Measurements from ENCODE around the gene SNX18. TPM values are rescaled to one million over a fixed set of nuclear protein-coding genes. Genes with fewer than 3 reads are reported as not detected.

The SNX18 gene
- total RNA-seq, 1 donor from 2014 or later = 17.9 TPM

DNA sequence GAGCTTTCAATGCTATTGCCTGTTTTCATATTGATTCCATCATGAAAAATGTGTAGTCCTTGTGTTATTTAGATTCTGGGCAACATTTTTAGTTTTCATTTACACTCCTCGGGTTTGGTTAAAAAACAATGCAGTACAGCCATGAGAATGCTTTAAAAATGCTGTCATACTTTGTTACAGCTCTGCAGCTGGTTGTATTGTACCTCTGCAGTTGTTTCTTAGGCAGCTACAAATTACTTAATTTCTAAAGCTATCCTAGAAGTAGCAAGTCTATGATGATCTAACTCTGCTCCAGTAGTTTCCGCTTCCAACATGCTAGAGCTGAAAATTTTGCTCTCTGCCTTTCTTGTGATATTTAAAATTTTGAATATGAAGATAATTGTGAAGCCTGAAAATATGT, 20.2 kb downstream of the SNX18 start:
- Histone ChIP-seq H3K27me3 (no peaks in the 10 kb centered on the region), H3K9me3 (ENCODE audit: low read depth) (no peaks in the 10 kb centered on the region), H2AFZ (replicated peaks) (no peak overlapping the region), H3F3A (ENCODE audit: low read depth) (peaks cover 8% of the 10 kb centered on the region), H3K79me2 (ENCODE audit: low read depth) (peaks cover 43% of the 10 kb centered on the region), H4K20me1 (ENCODE audit: low read depth) (peaks cover 16% of the 10 kb centered on the region), H3K4me2 (no peak overlapping the region), H3K4me1 (peaks cover 15% of the 10 kb centered on the region), H3K9ac (no peak overlapping the region), H3K4me3 (no peak overlapping the region), H3K36me3 (no peaks in the 10 kb centered on the region), H3K27ac (no peak overlapping the region)
- Mint-ChIP-seq H3K4me3 (no peak overlapping the region), H3K36me3 (no peaks in the 10 kb centered on the region), H3K27ac (no peak overlapping the region), H3K9me3 (no peaks in the 10 kb centered on the region), H3K4me1 (peaks cover 22% of the 10 kb centered on the region), H3K27me3 (ENCODE audit: insufficient read depth, low read depth) (no peaks in the 10 kb centered on the region)
- no peak for DNase-seq (ENCODE audit: low spot score)
- TF ChIP-seq CTCF (IDR thresholded peaks at IDR 0.05) (no peak), EZH2 (IDR thresholded peaks at IDR 0.05) (no peak), EZH2phosphoT487 (IDR thresholded peaks at IDR 0.05) (no peak)

DNA sequence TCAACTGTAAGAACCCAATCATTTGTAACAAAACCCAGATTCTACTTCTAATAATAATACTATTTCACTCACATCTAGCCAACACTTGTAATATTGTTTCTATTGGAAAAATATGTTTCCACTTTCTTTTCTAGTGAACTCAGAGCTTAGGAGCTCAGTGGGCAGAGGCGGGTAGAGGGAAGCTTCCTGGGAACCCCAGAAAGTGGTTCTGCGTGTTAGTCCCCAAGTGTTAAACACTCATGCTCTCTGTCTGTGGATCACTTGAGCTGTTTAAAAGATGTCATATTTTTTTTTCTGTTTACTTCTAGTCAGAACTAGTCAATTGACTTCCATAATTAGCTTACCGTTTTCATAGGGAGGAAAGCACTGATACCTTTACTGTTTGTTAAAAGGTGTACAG, 20.6 kb downstream of the SNX18 start:
- Mint-ChIP-seq H3K27me3 (ENCODE audit: insufficient read depth, low read depth) (no peaks in the 10 kb centered on the region), H3K4me1 (peaks cover 22% of the 10 kb centered on the region), H3K4me3 (no peak overlapping the region), H3K27ac (no peak overlapping the region), H3K9me3 (no peaks in the 10 kb centered on the region), H3K36me3 (peaks cover 3% of the 10 kb centered on the region)
- TF ChIP-seq EZH2 (IDR thresholded peaks at IDR 0.05) (no peak), CTCF (IDR thresholded peaks at IDR 0.05) (no peak), EZH2phosphoT487 (IDR thresholded peaks at IDR 0.05) (no peak)
- Histone ChIP-seq H3K4me2 (no peak overlapping the region), H3K27ac (no peak overlapping the region), H3K79me2 (ENCODE audit: low read depth) (peaks cover 38% of the 10 kb centered on the region), H2AFZ (replicated peaks) (no peak overlapping the region), H4K20me1 (ENCODE audit: low read depth) (peaks cover 19% of the 10 kb centered on the region), H3K4me1 (peaks cover 14% of the 10 kb centered on the region), H3K9ac (no peak overlapping the region), H3F3A (ENCODE audit: low read depth) (peaks cover 8% of the 10 kb centered on the region), H3K9me3 (ENCODE audit: low read depth) (no peaks in the 10 kb centered on the region), H3K27me3 (no peaks in the 10 kb centered on the region), H3K36me3 (no peaks in the 10 kb centered on the region), H3K4me3 (no peak overlapping the region)
- no peak for DNase-seq (ENCODE audit: low spot score)

DNA sequence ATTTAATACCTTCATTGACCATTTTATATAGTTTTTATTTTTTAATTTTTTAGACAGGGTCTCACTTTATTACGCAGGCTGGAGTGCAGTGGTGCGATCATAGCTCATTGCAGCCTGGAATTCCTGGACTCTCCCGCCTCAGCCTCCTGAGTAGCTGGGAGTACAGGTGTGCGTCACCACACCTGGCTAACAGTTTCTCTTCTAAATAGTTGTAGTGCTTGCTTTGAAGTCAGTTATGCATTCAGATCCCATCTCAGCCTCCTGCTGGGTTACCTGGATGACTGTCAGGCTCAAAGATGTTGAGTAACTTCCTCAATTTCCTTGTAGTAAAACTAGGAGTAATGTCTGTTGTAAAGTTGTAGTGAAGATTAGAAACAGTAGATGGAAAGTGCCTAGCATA, 21.4 kb downstream of the SNX18 start:
- Mint-ChIP-seq H3K4me3 (no peak overlapping the region), H3K4me1 (peaks cover 16% of the 10 kb centered on the region), H3K9me3 (no peaks in the 10 kb centered on the region), H3K36me3 (peaks cover 5% of the 10 kb centered on the region), H3K27ac (no peak overlapping the region), H3K27me3 (ENCODE audit: insufficient read depth, low read depth) (no peaks in the 10 kb centered on the region)
- Histone ChIP-seq H3K4me2 (no peak overlapping the region), H3K4me3 (no peak overlapping the region), H3F3A (ENCODE audit: low read depth) (peaks cover 1% of the 10 kb centered on the region), H3K36me3 (no peaks in the 10 kb centered on the region), H3K27ac (no peak overlapping the region), H3K9ac (no peak overlapping the region), H4K20me1 (ENCODE audit: low read depth) (peaks cover 15% of the 10 kb centered on the region), H3K4me1 (peaks cover 6% of the 10 kb centered on the region), H2AFZ (replicated peaks) (no peak overlapping the region), H3K27me3 (no peaks in the 10 kb centered on the region), H3K9me3 (ENCODE audit: low read depth) (no peaks in the 10 kb centered on the region), H3K79me2 (ENCODE audit: low read depth) (peaks cover 35% of the 10 kb centered on the region)
- no peak for TF ChIP-seq CTCF (IDR thresholded peaks at IDR 0.05)
- TF ChIP-seq EZH2 (IDR thresholded peaks at IDR 0.05) = no peak
- TF ChIP-seq EZH2phosphoT487 (IDR thresholded peaks at IDR 0.05) = no peak
- DNase-seq (ENCODE audit: low spot score) = no peak
